ENCODE measurements around the gene FGGY. TPM values are rescaled to one million over a fixed set of nuclear protein-coding genes. Genes with fewer than 3 reads are reported as not detected.

The FGGY gene
- total and polyA plus RNA-seq, 2 donors (not counting 3 experiments of a cell fraction or from before 2014, with no cell fraction given): 5.6 to 6.4 TPM

- H3K36me3 ChIP-seq (ENCODE audit: control insufficient read depth in 2 of 2, extremely low read depth in 1 of 2, insufficient read depth in 2 of 2, low read length in 2 of 2): no peaks in the 10 kb centered on the region
- TF ChIP-seq MAX (IDR thresholded peaks at IDR 0.05; ENCODE audit: insufficient read depth, insufficient read length) (no peak), POLR2AphosphoS5 (IDR thresholded peaks at IDR 0.05; ENCODE audit: insufficient read depth, low read depth, low read length) (no peak), FOS (IDR thresholded peaks at IDR 0.05; ENCODE audit: borderline replicate concordance, insufficient read depth, low read length) (no peak), GATA2 (IDR thresholded peaks at IDR 0.05; ENCODE audit: insufficient read depth, insufficient read length, low read depth, low read length) (no peak)
- no peak overlapping the region for H2AFZ ChIP-seq (ENCODE audit: low read depth, low read length)
- no peak overlapping the region for H3K9ac ChIP-seq (replicated peaks; ENCODE audit: extremely low read depth, insufficient read depth, low read length)
- H4K20me1 ChIP-seq (replicated peaks; ENCODE audit: control insufficient read depth, extremely low read depth, insufficient read depth, low read length): no peaks in the 10 kb centered on the region
- intact Hi-C loops (cut with micrococcal nuclease): no loop called here
- no peak for FAIRE-seq
- POLR2A ChIA-PET: interaction anchor here (0.6 kb wide), 1 partner anchor 10 kb away, joined by 5 read pairs; no protein-coding TSS in a partner anchor
- CTCF ChIA-PET: interaction anchor here (1.2 kb wide), 1 partner anchor 69 kb away, joined by 3 read pairs; no protein-coding TSS in a partner anchor
- no peaks in the 10 kb centered on the region for H3K4me1 ChIP-seq (ENCODE audit: control insufficient read depth, extremely low read depth, insufficient read depth, low read length)
- H3K9me1 ChIP-seq (replicated peaks; ENCODE audit: control insufficient read depth, extremely low read depth, insufficient read depth, low read length): no peaks in the 10 kb centered on the region
- H3K79me2 ChIP-seq (ENCODE audit: control insufficient read depth, insufficient read depth, low read length): no peaks in the 10 kb centered on the region
- H3K27me3 ChIP-seq (ENCODE audit: control insufficient read depth in 2 of 2, insufficient read depth in 2 of 2, low read length in 2 of 2): no peaks in the 10 kb centered on the region
- no peak overlapping the region for H3K27ac ChIP-seq (ENCODE audit: insufficient read depth, low read depth, low read length)
- no TSS peak for BruUV-seq (replicated peaks)
- no peak overlapping the region for H3K4me2 ChIP-seq (ENCODE audit: insufficient read depth, low read length)
- no peak overlapping the region for H3K4me3 ChIP-seq (replicated peaks in 1 of 3; ENCODE audit: insufficient read depth in 1 of 3, low read depth in 1 of 3, low read length in 3 of 3)
- no peak for DNase-seq (ENCODE audit: low read depth, low spot score)
- H3K9me3 ChIP-seq (replicated peaks; ENCODE audit: control insufficient read depth, insufficient read depth, low read length): no peaks in the 10 kb centered on the region
- dilution Hi-C loops (cut with MboI; ENCODE audit: extremely low pct_ligation_motif_present, low sequenced_read_pairs): no loop called here
Observed at GRCh38 chr1:59690171-59690930, 393.5 kb downstream of the FGGY start.

GRCh38 chr1:59691261-59691660 lies 394.4 kb downstream of the FGGY start:
- ChIA-PET CTCF (interaction anchor here (1.1 kb wide), 1 partner anchor 163 kb away, joined by 3 read pairs; no protein-coding TSS in a partner anchor), POLR2A (no interaction called here)
- TF ChIP-seq POLR2AphosphoS5 (IDR thresholded peaks at IDR 0.05; ENCODE audit: insufficient read depth, low read depth, low read length): no peak
- TF ChIP-seq CTCF (IDR thresholded peaks at IDR 0.05; ENCODE audit: extremely low read depth in 1 of 2, insufficient read depth in 1 of 2, low read depth in 1 of 2, low read length in 2 of 2): no peak
- TF ChIP-seq GATA2 (IDR thresholded peaks at IDR 0.05; ENCODE audit: insufficient read depth, insufficient read length, low read depth, low read length): no peak
- TF ChIP-seq MAX (IDR thresholded peaks at IDR 0.05; ENCODE audit: insufficient read depth, insufficient read length): no peak
- TF ChIP-seq EZH2 (IDR thresholded peaks at IDR 0.05; ENCODE audit: borderline replicate concordance, low read depth, low read length, severe bottlenecking): no peak
- no peak overlapping the region for H3K4me2 ChIP-seq (ENCODE audit: insufficient read depth, low read length)
- H3K79me2 ChIP-seq (ENCODE audit: control insufficient read depth, insufficient read depth, low read length): no peaks in the 10 kb centered on the region
- no peak overlapping the region for H2AFZ ChIP-seq (ENCODE audit: low read depth, low read length)
- no peaks in the 10 kb centered on the region for H3K4me1 ChIP-seq (ENCODE audit: control insufficient read depth, extremely low read depth, insufficient read depth, low read length)
- intact Hi-C loops (cut with micrococcal nuclease) (no loop called here), dilution Hi-C loops (cut with MboI; ENCODE audit: extremely low pct_ligation_motif_present, low sequenced_read_pairs) (no loop called here)
- no peaks in the 10 kb centered on the region for H3K36me3 ChIP-seq (ENCODE audit: control insufficient read depth in 2 of 2, extremely low read depth in 1 of 2, insufficient read depth in 2 of 2, low read length in 2 of 2)
- no peak overlapping the region for H3K27ac ChIP-seq (ENCODE audit: insufficient read depth, low read depth, low read length)
- no peak overlapping the region for H3K9ac ChIP-seq (replicated peaks; ENCODE audit: extremely low read depth, insufficient read depth, low read length)
- no peaks in the 10 kb centered on the region for H3K27me3 ChIP-seq (ENCODE audit: control insufficient read depth in 2 of 2, insufficient read depth in 2 of 2, low read length in 2 of 2)
- no peak for DNase-seq (ENCODE audit: low read depth, low spot score)
- BruUV-seq (replicated peaks): no TSS peak
- no peaks in the 10 kb centered on the region for H4K20me1 ChIP-seq (replicated peaks; ENCODE audit: control insufficient read depth, extremely low read depth, insufficient read depth, low read length)
- no peaks in the 10 kb centered on the region for H3K9me3 ChIP-seq (replicated peaks; ENCODE audit: control insufficient read depth, insufficient read depth, low read length)
- no peak overlapping the region for H3K4me3 ChIP-seq (replicated peaks in 1 of 3; ENCODE audit: insufficient read depth in 1 of 3, low read depth in 1 of 3, low read length in 3 of 3)
- no peak for FAIRE-seq
- no peaks in the 10 kb centered on the region for H3K9me1 ChIP-seq (replicated peaks; ENCODE audit: control insufficient read depth, extremely low read depth, insufficient read depth, low read length)

Measured in endothelial cell of umbilical vein (primary cell).